Skeletal muscle cell (primary cell): ENCODE results near the gene CLEC2A.

ENCODE experiments used
- DNase-seq: peaks from one replicate; pipeline ENCODE4 v3.0.0-alpha.2; 2010; ENCODE audit warnings: low read depth
- H3K4me3 ChIP-seq: 2 replicates; pipeline ENCODE4 v1.5.1; 2011; ENCODE audit warnings: low read depth, mild to moderate bottlenecking, control low read depth, low read length, moderate library complexity

Gene CLEC2A

GRCh38 chr12:9940375-9940774, 8.2 kb upstream of the CLEC2A start:
- H3K4me3 ChIP-seq: no peak overlapping the region

GRCh38 chr12:9936591-9936990, 4.4 kb upstream of the CLEC2A start:
- DNase-seq: no peak
- no peak overlapping the region for H3K4me3 ChIP-seq

More at GRCh38 chr12:9940375-9940774, 8.2 kb upstream of the CLEC2A start:
- no peak for DNase-seq

- H3K4me3 ChIP-seq: no peak overlapping the region
- DNase-seq: no peak
Measured at GRCh38 chr12:9935026-9935425, 2.9 kb upstream of the CLEC2A start.

GRCh38 chr12:9933958-9934357, 1.8 kb upstream of the CLEC2A start:
- DNase-seq: no peak
- no peak overlapping the region for H3K4me3 ChIP-seq

DNA sequence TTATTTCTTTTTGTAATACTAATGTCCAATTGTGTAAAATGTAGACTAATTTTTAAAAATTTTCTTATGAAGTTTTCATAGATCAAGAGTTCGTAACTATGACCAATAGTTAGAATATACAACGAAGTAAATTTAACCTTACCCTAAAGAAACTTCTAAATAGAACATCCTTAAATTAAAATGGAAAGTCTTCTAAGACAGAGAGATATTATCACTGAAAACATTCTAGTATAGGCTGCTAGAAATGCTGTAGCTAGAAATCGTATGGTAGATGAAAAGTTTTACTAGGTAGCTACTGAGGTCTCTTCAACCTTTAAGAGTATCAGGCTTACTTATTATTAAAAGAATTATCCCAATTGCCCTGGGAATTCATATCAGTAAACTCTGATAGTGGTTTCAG, 925 bp downstream of the CLEC2A start:
- no peak for DNase-seq
- H3K4me3 ChIP-seq: no peak overlapping the region

DNA sequence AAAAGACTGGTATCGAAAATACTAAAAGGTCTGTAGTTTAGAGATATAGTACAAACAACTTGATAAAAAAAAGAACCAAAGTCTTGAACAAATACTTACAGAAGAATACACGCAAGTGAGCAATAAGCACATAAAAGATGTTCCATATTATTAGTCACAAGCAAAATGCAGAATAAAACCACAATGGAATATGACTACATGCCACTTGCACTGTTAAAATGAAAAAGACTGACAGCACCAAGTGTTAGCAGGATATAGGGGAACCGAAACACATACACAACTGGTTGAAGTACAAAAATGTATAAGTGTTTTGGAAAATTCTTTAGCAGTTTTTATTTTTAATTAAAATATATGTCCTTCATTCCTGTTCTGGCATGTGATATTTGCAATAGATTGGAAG, 3.6 kb downstream of the CLEC2A start:
- H3K4me3 ChIP-seq: no peak overlapping the region
- DNase-seq: no peak

DNA sequence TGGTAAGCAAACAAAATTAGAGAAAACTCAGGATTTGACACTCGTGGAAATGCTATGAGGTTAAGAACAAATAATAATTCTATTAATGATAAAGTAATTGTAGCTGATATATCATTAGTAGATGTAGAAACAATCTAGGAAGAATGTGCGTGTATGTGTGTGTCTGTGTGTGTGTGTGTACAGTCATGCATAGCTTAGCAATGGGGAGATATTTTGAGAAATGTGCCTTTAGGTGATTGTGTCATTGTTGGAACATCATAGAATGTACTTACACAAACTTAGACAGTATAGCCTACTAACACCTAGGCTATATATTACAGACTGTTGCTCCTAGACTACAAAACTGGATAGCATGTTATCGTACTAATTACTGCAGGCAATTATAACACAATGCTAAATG, 5.3 kb downstream of the CLEC2A start:
- no peak overlapping the region for H3K4me3 ChIP-seq
- no peak for DNase-seq

DNA sequence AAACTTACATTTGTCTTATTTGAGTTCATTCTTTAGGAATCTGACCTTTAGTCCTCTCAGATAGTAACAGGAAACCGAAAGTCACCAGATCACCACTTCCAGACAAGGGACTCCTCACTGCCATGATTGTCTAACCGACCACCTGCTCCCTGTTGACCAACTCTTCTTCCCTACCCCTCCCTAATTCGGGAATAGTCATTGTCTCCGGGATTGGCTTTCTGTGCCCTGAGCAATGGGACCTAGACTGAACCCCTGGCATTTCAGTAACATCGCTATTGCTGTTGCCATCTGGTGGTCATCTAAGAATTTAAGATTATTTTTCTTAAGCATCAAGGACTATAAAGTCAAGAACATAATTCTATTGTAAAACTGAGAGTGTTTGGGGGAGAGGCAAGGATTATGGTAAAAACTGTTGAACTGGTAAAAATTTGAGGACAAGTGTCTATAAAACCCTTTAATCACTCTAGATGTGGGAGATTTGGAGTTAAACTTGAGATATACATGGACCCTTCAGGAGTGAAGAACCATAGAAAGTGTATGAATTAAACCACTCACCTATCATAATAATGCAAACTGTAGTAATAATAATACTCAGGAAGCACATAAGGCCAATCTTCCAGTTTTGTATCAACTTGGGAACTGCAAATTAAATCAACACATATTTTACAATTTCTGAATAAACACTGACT, 6.3 kb downstream of the CLEC2A start:
- no peak overlapping the region for H3K4me3 ChIP-seq
- DNase-seq: peak; percentile 4

GRCh38 chr12:9922429-9922828, 9.7 kb downstream of the CLEC2A start:
- H3K4me3 ChIP-seq: no peak overlapping the region
- DNase-seq: no peak

- no peak overlapping the region for H3K4me3 ChIP-seq
- DNase-seq: no peak
Measured at GRCh38 chr12:9920451-9920850, 11.7 kb downstream of the CLEC2A start.

DNA sequence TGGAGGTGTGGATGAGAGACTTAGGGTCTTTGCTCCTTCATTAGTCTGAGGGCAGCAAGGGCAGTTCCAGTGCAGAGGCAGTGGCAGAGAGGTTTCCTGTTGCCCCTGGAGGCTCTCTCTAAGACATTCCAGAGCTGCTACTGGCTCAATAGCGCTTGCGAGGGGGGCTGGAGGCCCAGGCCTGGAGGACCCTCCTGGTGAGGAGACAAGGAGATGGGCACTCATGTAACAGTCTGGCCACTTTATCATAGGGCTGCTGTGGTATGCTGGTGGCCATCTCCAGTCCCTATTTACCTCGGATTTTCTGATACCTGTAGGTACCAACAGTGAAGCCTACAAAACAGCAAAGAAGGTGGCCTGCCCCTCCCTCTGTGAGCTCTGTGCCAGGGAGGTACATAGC, 12.7 kb downstream of the CLEC2A start:
- DNase-seq: no peak
- H3K4me3 ChIP-seq: no peak overlapping the region

- H3K4me3 ChIP-seq: no peak overlapping the region
- DNase-seq: no peak
Measured at GRCh38 chr12:9911708-9912107, 20.5 kb downstream of the CLEC2A start.

GRCh38 chr12:9910716-9911421, 21.3 kb downstream of the CLEC2A start:
- DNase-seq: peak; percentile 4
- H3K4me3 ChIP-seq: no peak overlapping the region

GRCh38 chr12:9909724-9910123, 22.4 kb downstream of the CLEC2A start:
- H3K4me3 ChIP-seq: no peak overlapping the region
- no peak for DNase-seq

- H3K4me3 ChIP-seq: no peak overlapping the region
- no peak for DNase-seq
Measured at GRCh38 chr12:9908350-9908749, 23.8 kb downstream of the CLEC2A start.

DNA sequence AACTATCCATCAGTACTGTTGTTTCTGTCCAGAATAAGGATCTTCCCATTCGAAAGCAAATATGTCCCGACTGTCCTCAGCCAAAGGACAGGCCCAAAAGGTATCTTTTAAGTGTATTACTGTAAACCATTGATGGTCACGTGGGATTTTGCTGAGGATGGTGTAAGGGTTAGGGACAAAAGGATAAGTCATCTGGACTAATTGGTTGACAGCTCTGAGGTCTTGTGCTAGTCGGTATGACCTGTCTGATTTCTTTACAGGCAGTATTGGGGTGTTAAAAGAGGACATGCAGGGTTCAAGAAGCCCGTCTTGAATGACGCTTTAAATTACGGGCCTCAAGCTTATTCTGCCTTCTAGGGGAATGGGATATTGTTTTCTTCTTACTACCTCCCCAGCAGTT, 24.4 kb downstream of the CLEC2A start:
- no peak overlapping the region for H3K4me3 ChIP-seq
- DNase-seq: no peak

GRCh38 chr12:9906873-9907272, 25.3 kb downstream of the CLEC2A start:
- H3K4me3 ChIP-seq: no peak overlapping the region
- no peak for DNase-seq

DNA sequence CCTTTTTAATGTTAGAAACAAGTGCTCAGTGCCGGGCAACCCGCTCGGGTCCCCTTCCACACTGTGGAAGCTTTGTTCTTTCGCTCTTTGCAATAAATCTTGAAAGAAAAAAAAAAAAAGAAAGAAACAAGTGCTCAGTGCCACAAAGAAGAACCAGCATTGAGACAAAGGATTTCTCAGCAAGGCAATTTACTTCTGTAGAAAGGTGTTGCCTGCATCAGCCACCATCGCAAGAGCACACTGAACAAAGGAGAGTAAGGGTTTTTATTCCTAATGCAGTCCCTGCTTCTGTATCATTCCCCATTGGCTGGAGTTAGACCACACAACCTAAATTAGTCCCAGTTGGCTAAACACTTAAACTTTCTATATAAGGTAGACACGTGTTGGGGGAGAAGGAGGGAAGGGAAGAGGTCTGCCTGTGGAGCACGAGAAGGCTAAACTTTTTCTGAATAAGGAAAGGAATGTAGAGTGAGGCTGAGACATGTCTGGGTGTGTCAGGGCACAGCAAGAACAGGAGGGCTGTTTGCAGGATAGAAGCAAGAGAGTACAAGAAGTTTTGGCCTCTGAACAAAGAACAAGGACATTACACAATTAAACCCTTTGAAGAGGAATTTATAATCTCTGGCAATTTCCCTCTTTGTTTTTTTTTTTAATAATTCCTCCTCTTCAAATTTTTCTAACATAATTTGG, 29.5 kb downstream of the CLEC2A start:
- H3K4me3 ChIP-seq: no peak overlapping the region
- DNase-seq: no peak

DNA sequence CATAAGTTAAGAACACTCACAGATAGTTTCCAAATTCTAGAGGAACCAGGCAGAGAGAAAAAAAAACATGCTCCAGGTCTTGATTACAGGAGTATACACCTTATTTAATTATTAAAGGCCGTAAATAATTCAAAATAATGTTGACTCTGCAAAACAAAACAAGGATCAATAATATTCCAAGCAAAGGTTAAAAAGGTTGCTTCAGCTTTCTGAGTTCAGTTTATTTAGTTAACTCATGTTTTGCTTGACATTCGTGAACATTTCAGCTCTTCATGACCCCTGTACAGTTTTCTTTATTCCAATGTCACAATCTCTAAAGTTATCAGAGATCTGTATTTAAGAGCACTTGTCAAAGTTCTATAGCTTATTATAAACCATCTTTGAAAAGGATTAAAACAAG, 31.2 kb downstream of the CLEC2A start:
- no peak for DNase-seq

GRCh38 chr12:9899209-9899608, 33.0 kb downstream of the CLEC2A start:
- H3K4me3 ChIP-seq: no peak overlapping the region
- DNase-seq: no peak

More for the DNA sequence above, 31.2 kb downstream of the CLEC2A start:
- H3K4me3 ChIP-seq: no peak overlapping the region

- no peak overlapping the region for H3K4me3 ChIP-seq
- no peak for DNase-seq
Measured at GRCh38 chr12:9897535-9897934, 34.6 kb downstream of the CLEC2A start.
